Measurements from ENCODE around the gene CBFA2T3.

DNA sequence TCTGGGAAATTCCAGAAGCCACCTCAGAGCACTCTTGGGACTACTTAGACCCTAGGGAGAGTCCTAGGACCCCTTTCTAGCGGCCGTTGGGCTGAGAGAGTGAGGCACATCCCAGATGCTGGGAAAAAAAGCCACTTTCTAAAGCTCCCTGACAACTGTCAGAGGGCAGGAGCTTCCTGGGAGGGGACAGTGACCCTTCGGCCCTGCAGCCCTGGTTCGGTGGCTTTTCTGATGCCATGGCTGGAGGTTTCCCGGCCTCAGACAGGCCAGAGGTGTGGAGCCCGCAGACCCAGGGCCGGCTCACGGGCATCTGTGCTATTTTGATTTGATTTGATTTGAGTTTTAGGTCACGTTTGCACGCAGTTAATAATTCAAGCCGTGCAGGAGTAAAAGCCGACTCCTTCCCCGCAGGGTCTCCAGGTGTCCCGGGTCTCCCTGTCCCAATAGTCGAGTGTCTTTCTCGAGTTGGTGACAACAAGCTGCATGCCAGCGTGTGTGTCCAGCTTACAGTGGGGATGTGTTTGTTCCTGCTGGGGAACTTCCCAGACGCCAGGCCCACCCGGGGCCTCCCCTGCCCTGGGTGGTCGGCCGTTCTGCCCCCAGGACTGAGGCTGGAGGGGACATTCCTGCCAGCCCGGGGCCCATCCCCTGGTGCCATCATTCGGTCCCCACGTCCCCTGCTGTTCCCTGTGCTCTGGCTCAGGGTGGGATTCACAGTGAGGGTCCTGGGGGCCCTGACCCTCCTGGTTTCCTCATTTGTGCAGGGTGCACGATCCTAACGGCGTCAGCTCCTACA lies 1.0 kb upstream of the CBFA2T3 start:
- TF ChIP-seq, protein P1, sequence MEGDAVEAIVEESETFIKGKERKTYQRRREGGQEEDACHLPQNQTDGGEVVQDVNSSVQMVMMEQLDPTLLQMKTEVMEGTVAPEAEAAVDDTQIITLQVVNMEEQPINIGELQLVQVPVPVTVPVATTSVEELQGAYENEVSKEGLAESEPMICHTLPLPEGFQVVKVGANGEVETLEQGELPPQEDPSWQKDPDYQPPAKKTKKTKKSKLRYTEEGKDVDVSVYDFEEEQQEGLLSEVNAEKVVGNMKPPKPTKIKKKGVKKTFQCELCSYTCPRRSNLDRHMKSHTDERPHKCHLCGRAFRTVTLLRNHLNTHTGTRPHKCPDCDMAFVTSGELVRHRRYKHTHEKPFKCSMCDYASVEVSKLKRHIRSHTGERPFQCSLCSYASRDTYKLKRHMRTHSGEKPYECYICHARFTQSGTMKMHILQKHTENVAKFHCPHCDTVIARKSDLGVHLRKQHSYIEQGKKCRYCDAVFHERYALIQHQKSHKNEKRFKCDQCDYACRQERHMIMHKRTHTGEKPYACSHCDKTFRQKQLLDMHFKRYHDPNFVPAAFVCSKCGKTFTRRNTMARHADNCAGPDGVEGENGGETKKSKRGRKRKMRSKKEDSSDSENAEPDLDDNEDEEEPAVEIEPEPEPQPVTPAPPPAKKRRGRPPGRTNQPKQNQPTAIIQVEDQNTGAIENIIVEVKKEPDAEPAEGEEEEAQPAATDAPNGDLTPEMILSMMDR (IDR thresholded peaks at IDR 0.05), result no peak
- TF ChIP-seq EP300 (IDR thresholded peaks at IDR 0.05; ENCODE audit: low read depth), result no peak
